HG03469 (cell line): ENCODE measurements around the gene MSLN.
"Not testable (repeated sequence)": the region's sequence is repeated elsewhere in the genome, so short reads cannot be mapped to it uniquely, and the experiment has no call there.

ENCODE experiments used
- ATAC-seq: cut with Tn5 transposase; IDR thresholded peaks from one replicate; pipeline ENCODE4 v1.9.1; 2021; ENCODE audit warnings: mild to moderate bottlenecking, moderate library complexity, moderate number of reproducible peaks; ENCODE audit not compliant: unreplicated experiment

The MSLN gene

DNA sequence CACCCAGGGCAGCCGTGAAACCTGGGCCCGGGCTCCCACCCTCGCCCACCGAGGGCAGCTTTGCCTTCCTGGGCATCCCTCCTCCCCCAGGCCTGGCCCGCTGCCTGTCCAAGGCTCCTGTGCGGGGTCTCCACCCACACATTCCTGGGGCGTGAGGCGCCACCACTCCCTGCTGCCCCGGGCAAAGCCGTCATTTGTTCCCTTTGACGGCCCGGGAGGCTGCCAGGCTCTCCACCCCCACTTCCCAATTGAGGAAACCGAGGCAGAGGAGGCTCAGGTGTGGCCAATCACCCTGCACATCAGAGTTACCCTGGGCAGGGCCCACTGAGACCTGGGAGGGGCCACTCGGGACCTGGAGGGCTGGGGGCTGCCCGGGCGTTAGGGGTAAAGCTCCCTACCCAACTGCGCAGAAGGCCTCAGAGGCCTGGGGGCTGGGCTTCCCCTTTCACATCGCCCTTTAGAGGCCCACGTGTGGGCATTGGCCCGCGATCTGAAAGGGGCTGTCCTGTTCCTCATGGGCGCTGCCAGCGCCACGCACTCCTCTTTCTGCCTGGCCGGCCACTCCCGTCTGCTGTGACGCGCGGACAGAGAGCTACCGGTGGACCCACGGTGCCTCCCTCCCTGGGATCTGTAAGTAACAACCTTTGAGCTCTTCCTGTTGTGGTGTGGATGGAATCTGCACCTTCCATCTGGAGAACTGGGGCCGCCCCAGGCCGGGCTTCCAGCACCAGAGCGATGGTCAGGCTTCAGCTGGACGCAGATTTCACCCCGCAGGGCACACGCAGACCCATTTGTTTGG, at the start of gene MSLN:
MSLN (plus strand) TSS at position 190 of the 799 bp plus-strand sequence. CDS start 1,947 bp downstream, outside the sequence.
- no peak for ATAC-seq

DNA sequence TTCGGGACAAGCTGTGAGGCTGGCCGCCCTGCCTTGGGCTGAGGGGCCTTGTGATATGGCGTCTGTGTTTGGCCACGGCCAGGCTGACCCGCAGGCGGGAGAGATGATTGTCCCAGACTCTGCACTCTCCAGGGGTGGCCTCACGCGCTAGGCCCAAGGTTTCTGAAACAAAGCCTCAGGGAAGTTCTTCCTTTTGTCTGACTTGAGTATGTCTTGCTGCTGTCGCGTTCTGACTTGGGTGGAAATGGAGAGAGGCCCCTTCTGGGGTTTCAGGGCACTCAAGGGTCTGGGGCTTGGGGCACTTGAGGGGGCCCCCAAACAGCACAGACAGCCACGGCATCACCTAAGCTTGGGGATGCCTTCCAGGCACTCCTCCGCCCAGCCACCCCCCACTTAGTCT, 49.5 kb upstream of the MSLN start:
- no peak for ATAC-seq

DNA sequence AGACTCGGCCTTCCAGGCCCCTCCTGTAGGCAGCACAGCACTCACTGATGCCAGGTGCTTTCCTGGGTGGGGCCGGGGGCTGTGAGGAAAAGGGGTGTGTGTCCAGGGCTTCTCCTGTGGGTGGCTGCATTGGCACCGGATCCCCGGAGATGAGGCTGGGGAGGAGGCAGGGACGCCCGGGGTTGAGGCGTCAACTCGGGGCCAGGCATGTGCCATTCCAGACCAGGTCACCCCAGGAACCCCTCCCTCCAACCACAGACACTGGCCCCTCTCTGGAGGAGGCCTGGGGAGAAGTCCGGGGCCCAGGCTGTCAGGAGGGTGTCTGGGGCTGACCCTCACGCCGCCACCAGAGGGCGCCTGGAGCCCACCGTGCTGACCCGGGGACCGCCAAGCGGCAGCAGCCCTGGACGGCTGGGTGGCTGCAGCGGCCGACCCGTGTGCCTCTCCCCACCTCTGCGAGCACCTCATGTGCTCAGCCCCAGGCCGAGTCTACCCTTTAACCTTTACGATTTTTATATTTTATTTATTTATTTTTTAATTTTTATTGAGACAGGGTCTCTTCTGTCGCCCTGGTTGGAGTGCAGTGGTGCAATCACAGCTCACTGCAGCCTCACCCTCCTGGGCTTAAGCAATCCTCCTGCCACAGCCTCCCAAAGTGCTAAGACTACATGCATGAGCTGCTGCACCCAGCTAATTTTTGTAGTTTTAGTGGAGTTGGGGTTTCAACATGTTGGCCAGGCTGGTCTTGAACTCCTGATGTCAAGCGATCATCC, 48.8 kb upstream of the MSLN start:
- no peak for ATAC-seq

DNA sequence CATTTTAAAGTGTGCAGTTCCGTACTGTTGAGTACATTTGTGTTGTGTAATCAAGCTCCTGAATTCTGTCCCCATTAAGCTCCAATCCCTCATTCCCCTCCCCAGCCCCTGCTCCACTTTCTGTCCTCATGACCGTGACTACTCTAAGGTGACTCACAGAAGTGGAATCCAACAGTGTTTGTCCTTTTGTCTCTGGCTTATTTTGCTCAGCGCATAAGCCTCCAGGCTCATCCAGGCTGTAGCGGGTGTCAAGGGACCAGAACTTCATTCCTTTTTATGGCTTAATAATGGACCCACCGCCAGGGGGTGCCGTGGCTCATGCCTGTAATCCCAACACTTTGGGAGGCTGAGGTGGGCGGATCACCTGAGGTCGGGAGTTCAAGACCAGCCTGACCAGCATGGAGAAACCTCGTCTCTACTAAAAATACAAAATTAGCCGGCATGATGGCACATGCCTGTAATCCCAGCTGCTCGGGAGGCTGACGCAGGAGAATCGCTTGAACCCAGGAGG, 47.7 kb upstream of the MSLN start:
- ATAC-seq: not testable (repeated sequence)

- ATAC-seq: no peak
Measured at GRCh38 chr16:714079-714478, 46.5 kb upstream of the MSLN start.

DNA sequence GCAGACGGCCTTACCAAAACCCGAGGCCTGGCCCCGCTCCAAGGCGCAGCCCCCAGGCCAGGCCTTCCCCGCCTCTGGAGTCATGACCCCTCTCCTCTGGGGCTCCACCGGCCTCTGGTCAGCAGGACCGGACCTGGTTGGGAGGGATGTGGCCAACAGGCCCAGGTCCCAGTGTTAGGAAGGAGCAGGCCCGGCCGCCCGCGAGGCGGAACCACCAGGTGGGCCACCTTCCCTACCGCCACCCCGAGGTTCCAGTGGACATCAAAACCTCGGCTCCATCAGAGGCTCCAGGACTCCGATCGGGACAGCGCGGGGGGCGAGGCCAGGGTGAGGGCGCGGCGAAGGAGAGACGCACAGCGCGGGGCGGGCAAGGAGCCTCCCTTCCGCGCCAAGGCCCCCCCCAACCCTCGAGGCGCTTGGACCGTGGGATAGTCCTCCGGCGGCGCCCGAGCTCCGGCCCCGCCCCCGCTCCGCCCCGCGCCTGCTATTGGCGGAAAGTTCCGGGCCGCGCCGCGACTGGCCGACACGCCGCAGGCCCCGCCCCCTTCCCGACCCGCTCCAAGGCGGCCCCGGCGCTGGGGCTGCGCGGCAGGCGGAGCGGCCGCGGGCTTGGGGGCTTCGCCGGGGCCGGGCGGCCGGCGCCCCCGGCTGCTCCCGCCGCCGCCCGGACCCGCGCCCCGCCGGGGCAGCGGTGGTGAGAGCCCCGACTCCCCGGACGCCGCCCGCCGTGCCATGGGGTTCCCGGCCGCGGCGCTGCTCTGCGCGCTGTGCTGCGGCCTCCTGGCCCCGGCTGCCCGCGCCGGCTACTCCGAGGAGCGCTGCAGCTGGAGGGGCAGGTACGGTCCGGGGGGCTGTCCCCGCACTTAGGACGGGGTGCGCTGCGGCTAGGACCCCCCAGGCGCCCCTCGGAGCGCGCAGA, 45.7 kb upstream of the MSLN start, which contains the start of gene METRN:
METRN (plus strand) TSS at position 561 of the 919 bp plus-strand sequence; CDS start at position 733, 172 bp downstream.
- no peak for ATAC-seq

- no peak for ATAC-seq
Measured at GRCh38 chr16:715477-716199, 44.9 kb upstream of the MSLN start.

- no peak for ATAC-seq
Measured at GRCh38 chr16:716200-716568, 44.4 kb upstream of the MSLN start.

GRCh38 chr16:716768-717325, 43.7 kb upstream of the MSLN start:
- no peak for ATAC-seq

DNA sequence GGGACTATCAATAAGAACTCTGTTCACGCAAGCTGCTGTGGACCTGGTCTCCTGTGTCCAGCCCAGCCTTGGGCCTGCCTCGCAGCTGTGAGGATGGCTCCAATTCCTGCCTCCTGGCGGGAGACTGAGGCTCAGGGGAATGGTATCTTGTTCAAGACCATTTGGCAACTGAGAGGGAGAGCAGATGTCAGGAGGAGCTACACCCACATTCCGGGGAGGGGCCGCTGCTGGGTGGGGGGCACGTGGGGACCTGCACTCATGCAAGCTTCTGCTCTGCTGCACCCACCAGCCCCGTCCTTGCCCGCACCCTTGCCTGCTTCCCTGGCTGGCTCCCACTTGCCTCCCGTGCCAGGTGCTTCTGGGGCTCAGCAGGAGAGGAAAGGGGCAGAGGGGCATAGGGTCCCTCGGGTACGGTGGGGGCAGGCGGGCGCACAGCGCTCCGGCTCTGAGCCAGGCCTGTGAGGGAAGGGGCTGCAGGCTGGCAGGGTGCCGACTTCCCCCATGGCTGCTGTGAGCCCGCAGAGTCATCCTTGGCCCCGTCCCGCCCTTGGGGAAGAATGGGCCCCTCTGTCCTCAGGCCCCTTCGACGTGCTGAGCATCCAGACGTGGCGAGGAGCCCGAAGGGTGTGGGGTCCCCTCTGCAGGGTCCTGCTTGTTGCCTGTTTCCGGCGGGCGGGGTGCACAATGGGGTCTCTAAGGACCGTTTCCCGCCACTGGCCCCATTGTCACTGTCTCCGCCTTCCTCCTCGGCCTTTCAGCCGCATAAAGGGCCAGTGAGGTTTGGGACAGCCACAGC, 42.9 kb upstream of the MSLN start:
- ATAC-seq: no peak

DNA sequence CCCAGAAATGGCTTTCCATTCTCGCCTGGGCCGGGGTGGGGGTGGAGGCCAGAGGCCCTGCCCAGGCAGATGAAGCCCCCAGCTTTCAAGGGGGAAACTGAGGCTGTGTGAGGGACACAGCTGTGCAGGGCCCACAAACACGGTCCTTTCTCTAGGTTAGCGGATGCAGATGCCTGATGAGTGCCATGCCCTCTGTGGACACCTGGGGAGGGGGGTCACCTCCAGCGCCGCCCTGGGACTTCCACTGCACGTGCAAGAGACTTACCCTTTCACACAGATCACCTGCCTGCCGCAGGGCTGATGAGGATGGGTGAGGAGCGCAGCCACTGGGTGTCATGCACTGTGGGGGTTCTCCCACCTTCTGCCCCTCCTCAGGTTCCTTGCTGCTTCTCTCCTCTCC, 42.1 kb upstream of the MSLN start:
- no peak for ATAC-seq

- ATAC-seq: no peak
Measured at GRCh38 chr16:718922-719321, 41.6 kb upstream of the MSLN start.

GRCh38 chr16:719815-720446, 40.6 kb upstream of the MSLN start:
- no peak for ATAC-seq

- no peak for ATAC-seq
Measured at GRCh38 chr16:720447-720989, 40.0 kb upstream of the MSLN start.

DNA sequence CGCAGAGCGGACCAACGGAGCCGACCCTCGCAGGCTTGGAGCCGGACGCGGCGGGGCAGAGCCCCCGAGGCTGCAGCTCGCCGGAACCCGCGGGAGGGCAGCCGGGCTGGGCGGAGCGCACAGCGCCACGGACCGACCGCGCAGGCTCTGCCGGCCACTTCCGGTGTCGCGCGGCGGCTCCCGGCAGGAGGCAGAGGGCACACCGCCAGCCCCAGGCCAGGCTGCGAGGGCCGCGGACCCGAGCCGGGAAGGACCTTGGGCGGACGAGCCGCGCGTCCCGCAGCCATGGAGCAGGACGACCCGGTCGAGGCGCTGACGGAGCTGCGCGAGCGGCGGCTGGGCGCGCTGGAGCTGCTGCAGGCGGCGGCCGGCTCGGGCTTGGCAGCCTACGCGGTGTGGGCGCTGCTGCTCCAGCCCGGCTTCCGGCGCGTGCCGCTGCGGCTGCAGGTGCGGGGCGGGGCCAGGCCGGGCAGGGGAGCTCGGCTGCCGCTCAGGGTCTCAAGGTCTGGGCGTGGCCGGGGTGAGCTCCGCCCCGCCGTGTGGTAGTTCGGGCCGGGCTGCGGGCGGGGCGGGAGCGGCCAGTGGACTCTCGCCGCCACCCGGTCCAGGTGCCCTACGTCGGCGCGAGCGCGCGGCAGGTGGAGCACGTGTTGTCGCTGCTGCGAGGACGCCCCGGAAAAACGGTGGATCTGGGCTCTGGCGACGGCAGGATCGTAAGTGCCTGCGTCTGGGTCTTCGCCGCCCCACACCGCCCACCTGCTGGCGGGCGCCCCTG, 39.4 kb upstream of the MSLN start, which contains the start of gene ANTKMT:
ANTKMT (plus strand) TSS at position 157 of the 775 bp plus-strand sequence; CDS start at position 286, 129 bp downstream.
- ATAC-seq: peak; percentile 39

DNA sequence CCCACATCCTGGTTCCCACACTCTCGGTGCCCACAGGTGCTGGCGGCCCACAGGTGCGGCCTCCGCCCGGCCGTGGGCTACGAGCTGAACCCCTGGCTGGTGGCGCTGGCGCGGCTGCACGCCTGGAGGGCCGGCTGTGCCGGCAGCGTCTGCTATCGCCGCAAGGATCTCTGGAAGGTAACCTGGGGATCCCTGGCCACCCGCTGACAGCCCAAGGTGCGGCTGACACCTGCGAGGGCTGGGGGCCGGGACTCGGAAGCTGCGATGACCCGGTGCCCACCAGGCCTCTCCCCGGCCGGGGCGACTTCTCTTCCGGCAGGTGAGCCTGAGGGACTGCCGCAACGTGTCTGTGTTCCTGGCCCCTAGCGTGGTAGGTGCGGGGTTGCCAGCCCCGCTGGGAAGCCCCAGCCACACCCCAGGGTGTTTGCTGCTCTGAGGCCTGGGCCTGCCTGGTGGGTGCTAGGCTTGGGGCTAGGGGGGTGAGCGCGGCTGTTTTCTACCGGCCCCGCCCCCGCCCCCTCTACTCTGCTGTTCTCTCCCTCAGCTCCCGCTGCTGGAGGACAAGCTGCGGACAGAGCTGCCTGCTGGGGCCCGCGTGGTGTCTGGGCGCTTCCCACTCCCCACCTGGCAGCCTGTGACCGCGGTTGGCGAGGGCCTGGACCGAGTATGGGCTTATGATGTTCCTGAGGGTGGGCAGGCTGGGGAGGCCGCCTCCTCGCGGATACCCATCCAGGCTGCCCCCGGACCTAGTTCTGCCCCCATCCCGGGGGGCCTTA, 38.6 kb upstream of the MSLN start:
- ATAC-seq: no peak
